GM21723 (cell line): ENCODE results near the gene KRTAP10-6.
"Not testable (repeated sequence)": the region's sequence is repeated elsewhere in the genome, so short reads cannot be mapped to it uniquely, and the experiment has no call there.

ENCODE experiments used
- ATAC-seq: cut with Tn5 transposase; IDR thresholded peaks from one replicate; pipeline ENCODE4 v1.9.1; 2021; ENCODE audit warnings: mild to moderate bottlenecking, moderate library complexity; ENCODE audit not compliant: unreplicated experiment

Gene KRTAP10-6, protein sequence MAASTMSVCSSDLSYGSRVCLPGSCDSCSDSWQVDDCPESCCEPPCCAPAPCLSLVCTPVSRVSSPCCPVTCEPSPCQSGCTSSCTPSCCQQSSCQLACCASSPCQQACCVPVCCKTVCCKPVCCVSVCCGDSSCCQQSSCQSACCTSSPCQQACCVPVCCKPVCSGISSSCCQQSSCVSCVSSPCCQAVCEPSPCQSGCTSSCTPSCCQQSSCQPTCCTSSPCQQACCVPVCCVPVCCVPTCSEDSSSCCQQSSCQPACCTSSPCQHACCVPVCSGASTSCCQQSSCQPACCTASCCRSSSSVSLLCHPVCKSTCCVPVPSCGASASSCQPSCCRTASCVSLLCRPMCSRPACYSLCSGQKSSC

DNA sequence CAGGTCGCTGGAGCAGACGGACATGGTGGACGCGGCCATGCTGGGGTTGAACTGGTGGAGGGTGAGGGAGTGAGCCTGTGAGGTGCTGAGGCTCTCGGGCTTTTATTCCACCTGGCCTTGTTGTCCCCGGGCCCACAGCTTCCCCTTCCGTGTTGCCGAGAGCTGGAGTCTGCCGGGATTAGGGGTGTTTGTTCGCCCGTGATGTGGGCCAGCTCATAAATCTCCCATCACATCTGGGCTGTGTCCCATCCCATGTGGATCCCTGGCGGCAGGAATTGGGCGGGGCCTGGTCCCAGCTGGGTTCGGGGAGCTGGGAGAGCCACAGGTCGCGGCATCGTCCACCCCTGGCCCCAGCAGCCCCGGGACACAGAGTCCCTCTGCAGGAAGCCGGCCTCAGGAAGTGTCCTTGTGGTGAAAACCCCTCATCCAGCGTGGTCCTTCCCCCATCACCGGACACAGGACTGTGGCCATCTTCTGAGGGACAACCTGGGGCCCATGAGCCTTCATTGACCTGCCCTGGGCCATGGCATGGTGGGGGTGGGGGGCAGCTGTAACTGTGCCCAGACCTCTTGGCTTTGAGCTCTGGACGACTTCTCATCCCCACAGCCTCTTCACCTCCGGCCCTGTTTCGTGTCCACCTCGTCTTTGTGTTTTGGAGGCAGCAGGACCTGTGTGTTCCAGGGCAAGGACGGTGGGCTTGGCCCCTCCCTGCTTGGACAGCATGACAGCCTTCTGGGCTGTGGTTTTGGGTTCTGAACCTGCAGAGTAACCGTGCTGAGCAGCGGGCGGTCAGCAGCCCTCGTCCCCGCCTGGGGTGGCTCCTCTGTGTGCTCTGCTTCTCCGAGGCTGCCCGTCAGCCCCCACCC is at the start of gene KRTAP10-6:
Gene KRTAP10-6, minus strand, starts transcription at position 60 of the 866 bp plus-strand sequence. Its CDS starts 21 bp downstream, at position 39.
- ATAC-seq: no peak

DNA sequence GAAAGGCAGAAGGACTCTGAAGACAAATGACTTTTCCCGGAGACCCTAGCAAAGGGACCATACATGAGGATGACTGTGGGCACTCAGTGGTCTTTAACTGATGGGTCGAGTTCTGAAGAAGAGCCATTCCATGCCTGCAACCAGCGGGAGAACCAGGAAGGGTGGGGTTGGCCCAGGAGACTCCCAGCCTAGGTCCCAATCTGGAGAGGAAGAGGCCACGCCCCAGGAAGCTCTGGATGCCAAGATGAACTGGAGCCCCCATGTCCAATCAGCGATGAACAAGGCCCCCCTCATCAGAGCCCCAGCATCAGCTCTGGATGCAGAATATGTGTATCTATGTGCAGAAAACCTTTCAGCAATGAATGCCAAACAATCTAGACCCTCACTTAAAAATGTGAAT is 48.5 kb upstream of the KRTAP10-6 start:
- ATAC-seq: no peak

DNA sequence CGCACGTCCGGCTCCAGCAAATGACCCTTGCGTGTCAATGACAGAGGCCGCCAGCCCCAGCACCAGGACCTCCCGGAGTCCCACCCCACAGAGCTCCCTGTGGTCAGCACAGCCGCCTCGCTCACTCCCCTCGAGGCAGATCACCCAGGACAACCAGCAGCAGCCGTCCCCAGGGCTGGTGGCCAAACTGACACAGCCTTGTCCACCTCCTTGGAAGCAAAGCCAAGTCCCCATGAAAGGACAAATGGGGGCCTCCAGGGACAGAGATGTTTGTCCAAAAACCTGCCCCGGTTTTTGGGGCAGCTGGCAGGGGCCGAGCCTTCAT is 47.0 kb upstream of the KRTAP10-6 start:
- no peak for ATAC-seq

DNA sequence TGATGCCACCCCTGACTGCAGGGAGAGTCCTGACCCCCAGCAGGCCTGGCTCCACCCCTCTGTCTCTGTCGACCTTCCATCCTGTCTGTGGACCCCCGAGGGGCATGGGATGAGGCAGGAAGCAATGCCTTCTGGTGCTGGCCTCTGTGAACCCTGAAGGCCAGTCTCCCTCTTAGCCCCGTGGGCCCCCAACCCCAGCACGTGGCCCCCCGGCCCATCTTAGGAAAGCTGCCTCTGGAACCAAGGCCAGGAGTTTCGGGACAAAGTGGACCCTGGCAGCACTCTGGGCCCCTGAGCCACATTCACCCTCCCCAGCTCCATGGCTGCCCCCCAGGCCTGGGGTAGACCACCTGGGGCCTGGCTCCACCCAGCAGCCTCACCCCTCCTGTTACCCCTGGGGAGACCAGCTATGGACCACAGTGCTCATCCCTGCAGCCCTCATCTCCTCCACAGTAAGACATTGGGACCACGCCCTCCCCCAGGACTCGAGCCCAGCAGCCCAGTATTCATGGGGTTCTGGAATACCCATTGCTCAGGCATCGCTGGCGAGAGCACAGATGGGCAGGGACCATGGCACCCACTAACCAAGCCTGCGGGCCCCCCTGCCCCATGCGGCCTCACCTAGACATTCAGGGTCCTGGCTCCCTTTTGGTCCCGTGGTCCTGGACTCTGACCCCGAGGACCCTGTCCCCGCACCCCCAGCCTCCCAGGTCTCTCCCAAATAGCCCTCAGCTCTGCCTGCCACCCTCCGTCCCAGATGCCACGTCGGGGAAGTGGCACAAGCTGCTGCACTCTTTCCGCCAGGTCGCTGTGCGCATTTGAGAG is 46.4 kb upstream of the KRTAP10-6 start:
- ATAC-seq: not testable (repeated sequence)

DNA sequence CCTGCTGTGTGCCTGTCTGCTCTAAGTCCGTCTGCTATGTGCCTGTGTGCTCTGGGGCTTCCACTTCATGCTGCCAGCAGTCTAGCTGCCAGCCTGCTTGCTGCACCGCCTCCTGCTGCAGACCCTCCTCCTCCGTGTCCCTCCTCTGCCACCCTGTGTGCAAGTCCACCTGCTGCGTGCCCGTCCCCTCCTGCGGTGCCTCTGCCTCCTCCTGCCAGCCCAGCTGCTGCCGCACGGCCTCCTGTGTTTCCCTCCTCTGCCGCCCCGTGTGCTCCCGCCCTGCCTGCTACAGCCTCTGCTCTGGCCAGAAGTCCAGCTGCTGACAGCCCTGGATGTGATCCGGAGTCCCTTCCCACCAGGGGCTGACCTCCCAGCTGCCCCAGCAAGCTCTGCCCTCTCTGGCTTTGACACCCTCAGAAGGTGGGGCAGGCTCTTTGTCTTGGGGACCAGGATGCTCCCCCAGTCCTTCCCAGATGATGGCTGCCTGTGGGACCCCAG is 45.6 kb upstream of the KRTAP10-6 start:
- ATAC-seq: not testable (repeated sequence)

DNA sequence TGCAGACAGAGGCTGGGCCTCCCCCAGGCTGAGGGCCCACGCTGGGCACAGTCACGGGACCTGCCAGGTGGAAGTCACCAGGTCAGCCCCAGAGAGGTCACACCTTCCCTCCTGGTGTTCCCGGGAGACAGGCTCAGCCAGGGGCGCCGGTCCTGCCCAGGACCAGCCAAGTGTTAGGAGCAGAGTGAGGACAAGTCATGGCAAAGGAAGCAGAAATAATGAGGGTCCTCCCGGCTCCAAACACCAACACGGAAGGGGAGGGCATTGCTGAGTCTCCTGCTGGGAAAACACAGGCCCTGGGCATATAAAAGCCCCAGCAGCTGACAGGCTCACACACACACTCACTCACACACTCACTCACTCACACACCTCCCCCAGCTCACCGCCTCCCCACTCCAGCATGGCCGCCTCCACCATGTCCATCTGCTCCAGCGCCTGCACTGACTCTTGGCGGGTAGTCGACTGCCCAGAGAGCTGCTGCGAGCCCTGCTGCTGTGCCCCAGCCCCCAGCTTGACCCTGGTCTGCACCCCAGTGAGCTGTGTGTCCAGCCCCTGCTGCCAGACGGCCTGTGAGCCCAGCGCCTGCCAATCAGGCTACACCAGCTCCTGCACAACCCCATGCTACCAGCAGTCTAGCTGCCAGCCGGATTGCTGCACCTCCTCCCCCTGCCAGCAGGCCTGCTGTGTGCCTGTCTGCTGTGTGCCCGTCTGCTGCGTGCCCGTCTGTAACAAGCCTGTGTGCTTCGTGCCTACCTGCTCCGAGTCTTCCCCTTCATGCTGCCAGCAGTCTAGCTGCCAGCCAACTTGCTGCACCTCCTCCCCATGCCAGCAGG is 44.9 kb upstream of the KRTAP10-6 start, which contains the start of gene KRTAP10-10:
Gene KRTAP10-10, plus strand, starts transcription at position 339 of the 833 bp plus-strand sequence. Its CDS starts 62 bp downstream, at position 401.
- ATAC-seq: no peak

DNA sequence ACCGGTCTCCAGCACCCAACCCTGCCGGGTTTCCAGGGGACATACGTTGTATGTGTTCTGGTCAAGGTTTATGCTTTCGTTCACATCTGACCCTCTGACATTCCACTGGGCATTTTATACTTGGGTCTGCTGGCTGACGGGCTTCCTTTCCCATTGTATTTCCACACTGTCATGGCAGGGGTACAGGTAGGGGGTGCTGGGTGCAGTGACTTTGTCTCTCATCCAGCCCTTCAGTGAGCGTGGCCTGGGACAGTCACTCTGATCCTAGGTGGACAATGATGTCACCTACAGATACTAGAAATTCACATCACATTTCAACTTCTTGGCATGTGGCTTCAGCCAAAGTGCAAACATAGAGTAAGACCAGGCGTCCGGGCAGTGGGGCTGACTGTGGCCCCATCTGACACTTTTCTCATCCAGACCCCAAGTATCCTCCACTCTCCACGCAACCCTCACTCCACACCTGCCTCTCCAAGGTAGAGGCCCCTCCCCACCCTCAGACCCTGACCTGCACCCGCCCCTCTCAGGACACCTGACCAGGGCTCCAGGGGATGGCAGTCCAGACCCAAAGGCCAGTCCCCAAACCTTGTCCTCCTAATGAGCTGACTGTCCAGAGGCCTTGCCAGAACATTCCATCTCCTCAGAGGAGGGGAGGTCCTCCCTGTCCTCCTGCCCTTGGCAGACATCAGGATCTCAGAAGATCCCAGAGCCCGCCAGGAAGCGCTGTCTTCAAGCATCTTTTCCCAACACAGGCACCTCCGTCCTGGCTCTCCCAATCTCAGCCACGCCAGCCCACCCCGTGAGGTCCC is 44.1 kb upstream of the KRTAP10-6 start:
- no peak for ATAC-seq

DNA sequence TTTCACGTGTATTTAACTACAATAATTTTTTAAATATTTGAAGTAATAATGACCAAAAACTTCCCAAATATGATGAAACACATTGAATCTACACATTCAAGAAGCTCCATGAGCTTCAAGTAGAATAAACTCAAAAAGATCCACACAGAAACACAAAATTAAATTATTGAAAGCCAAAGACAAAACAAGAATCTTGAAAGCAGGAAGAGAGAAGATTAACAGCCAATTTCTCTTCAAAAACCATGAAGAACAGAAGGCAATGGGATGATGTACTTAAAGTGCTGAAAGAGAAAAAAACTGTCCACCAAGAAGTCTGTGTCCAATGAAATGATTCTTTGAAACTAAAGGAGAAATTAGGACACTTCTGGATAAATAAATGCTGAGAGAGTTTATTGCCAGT is 39.8 kb upstream of the KRTAP10-6 start:
- no peak for ATAC-seq

DNA sequence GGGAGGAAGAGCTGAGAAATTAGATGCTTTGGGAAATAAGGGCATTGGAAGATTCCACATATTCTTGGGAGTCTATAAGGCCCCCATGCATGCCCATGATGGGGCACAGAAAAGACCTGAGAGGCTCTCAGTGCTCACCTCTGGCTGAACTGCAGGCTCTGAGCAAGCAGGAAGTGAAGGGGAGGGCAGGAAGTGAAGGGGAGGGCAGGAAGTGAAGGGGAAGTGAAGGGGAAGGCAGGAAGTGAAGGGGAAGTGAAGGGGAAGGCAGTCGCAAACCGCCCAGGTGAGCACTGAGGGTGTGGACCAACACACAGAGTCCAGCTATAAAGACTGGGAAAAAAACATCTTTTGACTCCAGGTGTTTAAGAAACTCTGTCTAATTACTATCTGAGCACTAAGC is 38.1 kb upstream of the KRTAP10-6 start:
- no peak for ATAC-seq

DNA sequence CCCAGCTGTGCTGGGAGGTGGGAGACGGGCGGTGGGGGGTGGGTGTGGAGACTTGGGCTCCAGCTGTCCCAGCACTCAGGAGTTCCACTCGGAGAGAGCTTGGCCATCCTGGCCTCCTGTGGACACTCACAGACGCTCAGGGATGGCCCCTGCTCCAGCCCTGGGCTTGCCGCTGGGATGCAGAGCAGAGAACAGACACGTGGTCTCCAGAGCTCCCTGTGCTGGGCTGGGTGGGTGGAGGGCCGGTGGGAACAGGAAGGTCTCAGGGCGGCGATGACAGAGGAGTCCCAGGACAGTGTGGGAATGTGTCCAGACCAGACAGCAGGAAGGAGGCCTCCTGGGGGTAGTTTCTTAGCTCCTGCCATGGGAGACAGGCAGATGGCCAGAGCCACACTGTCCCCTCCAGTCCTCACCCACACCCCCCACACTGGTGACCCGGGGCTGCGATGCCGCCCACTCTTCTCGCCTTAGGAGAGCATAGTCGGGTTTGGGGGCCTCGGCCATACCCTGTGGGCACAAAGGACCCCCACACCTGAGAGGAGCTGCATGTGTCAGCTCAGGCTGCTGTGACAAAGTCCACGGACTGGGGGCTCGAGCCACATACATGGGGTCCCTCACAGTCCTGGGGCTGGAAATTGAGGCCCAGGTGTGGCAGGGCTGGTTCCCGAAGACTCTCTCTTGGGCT is 36.5 kb upstream of the KRTAP10-6 start:
- ATAC-seq: no peak

DNA sequence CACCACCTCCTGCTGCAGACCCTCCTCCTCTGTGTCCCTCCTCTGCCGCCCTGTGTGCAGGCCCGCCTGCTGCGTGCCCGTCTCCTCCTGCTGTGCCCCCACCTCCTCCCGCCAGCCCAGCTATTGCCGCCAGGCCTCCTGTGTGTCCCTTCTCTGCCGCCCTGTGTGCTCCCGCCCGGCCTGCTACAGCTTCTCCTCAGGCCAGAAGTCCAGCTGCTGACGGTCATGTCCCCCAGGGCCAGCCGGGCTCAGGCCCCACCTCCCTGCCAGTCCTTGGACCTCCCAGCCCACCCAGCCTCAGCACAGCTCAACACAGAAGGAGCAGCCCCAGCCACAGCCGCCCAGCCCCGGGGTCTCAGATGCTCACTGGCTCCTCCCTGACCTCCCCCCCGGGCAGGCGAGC is 35.5 kb upstream of the KRTAP10-6 start:
- ATAC-seq: not testable (repeated sequence)

DNA sequence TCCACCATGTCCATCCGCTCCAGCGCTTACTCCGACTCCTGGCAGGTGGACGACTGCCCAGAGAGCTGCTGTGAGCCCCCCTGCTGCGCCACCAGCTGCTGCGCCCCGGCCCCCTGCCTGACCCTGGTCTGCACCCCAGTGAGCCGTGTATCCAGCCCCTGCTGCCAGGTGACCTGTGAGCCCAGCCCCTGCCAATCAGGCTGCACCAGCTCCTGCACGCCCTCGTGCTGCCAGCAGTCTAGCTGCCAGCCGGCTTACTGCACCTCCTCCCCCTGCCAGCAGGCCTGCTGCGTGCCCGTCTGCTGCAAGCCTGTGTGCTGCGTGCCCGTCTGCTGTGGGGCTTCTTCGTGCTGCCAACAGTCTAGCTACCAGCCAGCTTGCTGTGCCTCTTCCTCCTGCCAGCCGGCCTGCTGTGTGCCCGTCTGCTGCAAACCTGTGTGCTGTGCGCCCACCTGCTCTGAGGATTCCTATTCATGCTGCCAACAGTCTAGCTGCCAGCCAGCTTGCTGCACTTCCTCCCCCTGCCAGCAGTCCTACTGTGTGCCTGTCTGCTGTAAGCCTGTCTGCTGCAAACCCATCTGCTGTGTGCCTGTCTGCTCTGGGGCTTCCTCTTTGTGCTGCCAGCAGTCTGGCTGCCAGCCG is 35.0 kb upstream of the KRTAP10-6 start:
- ATAC-seq: not testable (repeated sequence)

DNA sequence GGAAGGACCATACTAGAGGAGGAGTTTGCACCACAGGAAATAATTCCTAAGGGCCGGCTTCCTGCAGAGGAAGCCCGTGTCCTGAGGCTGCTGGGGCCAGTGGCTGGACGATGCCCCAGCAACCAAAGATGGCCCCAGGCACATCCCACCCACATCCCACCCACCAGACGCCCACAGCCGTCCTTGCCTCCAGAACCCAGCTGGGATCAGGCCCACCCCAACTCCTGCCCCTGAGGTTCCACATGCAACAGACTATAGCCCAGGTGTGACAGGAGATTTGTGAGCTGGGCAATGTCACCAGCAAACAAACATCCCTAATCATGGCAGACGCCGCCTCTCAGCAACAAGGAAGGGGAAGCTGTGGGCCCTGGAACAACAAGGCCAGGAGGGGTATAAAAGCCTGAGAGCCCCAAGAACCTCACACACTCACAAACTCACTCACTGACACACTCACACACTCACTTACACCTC is 34.4 kb upstream of the KRTAP10-6 start, which contains the start of gene KRTAP10-9:
Gene KRTAP10-9, plus strand, starts transcription at position 421 of the 471 bp plus-strand sequence. CDS start 79 bp downstream, outside the sequence.
- no peak for ATAC-seq

DNA sequence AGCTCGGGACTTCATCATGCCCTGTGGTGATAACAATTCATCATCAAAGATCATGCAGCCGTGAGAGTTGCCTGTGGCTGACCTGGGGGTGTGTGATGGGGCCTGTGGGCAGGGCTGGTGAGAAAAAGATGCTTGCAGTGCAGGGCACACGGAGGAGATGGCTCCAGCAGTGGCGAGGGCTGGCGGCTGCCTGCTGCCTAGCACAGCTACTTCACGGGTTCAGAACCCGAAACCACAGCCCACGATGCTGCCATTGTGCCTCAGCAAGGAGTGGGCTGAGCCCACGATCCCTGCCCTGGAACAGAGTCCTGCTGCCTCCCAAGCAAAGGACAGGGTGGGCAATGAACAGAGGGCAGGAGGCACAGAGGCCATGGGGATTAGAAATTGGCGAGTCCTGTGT is 34.0 kb upstream of the KRTAP10-6 start:
- no peak for ATAC-seq

DNA sequence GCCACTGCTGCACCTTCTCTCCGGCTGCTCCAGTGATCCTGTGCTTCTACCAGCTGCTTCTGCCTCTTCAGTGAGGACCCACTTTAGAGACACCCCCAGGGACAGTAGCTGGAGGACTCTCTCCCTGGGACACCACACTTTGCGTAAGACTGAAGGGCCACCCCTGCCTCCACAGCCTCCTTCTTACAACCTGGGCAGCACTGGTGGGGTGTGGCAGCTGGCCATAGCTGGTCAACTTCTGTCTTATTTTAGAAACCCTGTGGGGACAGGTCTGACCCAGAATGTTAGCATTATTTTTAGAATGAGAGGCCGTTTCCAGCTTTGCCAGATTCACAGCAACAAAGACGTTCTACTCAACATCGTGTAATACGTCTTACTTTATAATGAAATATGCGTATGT is 33.5 kb upstream of the KRTAP10-6 start:
- ATAC-seq: no peak

DNA sequence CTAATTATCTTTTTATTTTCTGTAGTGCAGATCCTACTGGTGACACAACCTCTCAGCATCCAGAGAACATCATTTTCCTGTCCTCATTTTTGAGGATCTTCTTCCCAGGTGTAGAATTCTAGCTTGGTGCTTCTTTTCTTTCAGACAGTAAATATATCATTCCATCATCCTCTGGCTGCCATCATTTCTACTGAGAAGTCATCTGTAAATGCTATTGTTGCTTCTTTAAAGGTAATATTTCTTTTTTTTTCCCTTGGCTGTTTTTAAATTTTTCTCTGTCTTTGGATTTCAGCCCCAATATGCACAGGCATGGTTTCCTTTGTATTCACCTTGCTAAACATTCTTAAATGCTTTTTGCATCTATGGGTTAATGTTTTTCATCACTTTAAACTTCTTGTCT is 31.3 kb upstream of the KRTAP10-6 start:
- no peak for ATAC-seq

DNA sequence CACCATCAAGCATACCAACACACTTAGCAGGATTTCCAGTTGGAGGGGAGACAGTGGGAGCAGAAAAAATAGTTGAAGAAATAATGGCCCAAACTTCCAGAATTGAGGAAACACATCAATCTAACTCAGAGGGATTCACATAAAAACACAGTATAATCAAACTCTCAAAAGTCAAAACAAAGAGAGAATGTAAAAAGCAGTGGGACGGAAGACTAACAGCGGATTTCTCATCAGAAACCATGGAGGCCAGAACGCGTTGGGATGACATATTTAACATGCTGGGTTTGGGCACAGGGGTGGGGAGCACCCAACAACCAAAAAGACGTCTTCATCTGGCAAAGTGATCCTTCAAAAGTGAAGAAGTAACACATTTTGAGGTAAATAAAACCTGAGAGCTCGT is 27.6 kb upstream of the KRTAP10-6 start:
- no peak for ATAC-seq

DNA sequence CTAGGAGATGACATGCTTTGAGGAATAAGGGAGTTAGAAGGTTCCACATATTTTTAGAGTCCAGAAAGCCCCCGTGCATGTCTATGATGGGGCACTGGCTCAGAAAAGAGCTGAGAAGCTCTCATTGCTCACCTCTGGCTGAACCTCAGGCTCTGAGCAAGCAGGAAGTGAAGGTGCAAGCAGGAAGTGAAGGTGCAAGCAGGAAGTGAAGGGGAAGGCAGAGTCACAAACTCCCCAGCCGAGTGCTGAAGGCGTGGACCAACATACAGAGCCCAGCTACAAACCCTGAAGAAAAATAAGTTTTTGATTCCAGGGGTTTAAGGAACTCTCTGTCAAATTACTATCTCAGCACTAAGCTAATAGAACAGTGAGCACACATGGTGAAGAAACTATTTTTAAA is 26.6 kb upstream of the KRTAP10-6 start:
- ATAC-seq: no peak
